Endothelial cell of umbilical vein (primary cell): ENCODE results near the gene MRTFA. TPM values are rescaled to one million over a fixed set of nuclear protein-coding genes. Genes with fewer than 3 reads are reported as not detected.
"Not testable (repeated sequence)": the region's sequence is repeated elsewhere in the genome, so short reads cannot be mapped to it uniquely, and the experiment has no call there.

Experiments
- BruUV-seq: library from RNA; stranded (reverse); fragments of 400-500 nt; replicated peaks from 2 replicates; lab custom pipeline; 2021; lab: Mats Ljungman, UMichigan
- CTCF ChIA-PET: fragments of 300-600, 350-600 bp; sonication (Branson Sonifier 250); formaldehyde crosslinking; loops from one replicate; lab custom pipeline; 2021; ENCODE audit warnings: antibody characterized with exemption, inconsistent platforms; lab: Charles Lee
- POLR2A ChIA-PET: fragments of 300-600, 350-600 bp; sonication (Branson Sonifier 250); formaldehyde crosslinking; loops from one replicate; lab custom pipeline; 2021; ENCODE audit warnings: antibody characterized with exemption, inconsistent platforms; lab: Charles Lee
- DNase-seq: peaks from one replicate; pipeline ENCODE4 v3.0.0-alpha.2; 2011; ENCODE audit warnings: low read depth, low spot score
- FAIRE-seq: peaks from 2 replicates; lab custom pipeline; 2011; peaks lifted over from hg19 to GRCh38; lab: Jason Lieb, UNC
- H2AFZ ChIP-seq: 2 replicates; pipeline ENCODE4 v1.6.0; 2012; ENCODE audit warnings: low read depth, low read length, control low read depth, inconsistent platforms
- H3K27ac ChIP-seq: 2 replicates; pipeline ENCODE4 v1.5.1; 2011; ENCODE audit warnings: low read depth, mild to moderate bottlenecking, control low read depth, low read length, moderate library complexity; ENCODE audit not compliant: insufficient read depth
- H3K27me3 ChIP-seq, 2 experiments: 2 replicates each; pipeline versions ENCODE4 v1.6.0 to v1.6.1; 2011; ENCODE audit warnings: low read length in 2 of 2, mixed read lengths in 1 of 2; ENCODE audit not compliant: control insufficient read depth in 2 of 2, insufficient read depth in 2 of 2
- H3K36me3 ChIP-seq, 2 experiments: 2 replicates in 1 of 2; 3 replicates in 1 of 2; pipeline ENCODE4 v1.5.1; 2011; ENCODE audit warnings: low read length in 2 of 2, mild to moderate bottlenecking in 1 of 2, moderate library complexity in 1 of 2; ENCODE audit not compliant: control insufficient read depth in 2 of 2, insufficient read depth in 2 of 2; ENCODE audit errors: extremely low read depth in 1 of 2
- H3K4me1 ChIP-seq: 3 replicates; pipeline ENCODE4 v1.5.1; 2011; ENCODE audit warnings: mild to moderate bottlenecking, low read length; ENCODE audit not compliant: control insufficient read depth, insufficient read depth; ENCODE audit errors: extremely low read depth
- H3K4me2 ChIP-seq: 2 replicates; pipeline ENCODE4 v1.6.1; 2011; ENCODE audit warnings: low read length, control low read depth, mixed read lengths; ENCODE audit not compliant: insufficient read depth
- H3K4me3 ChIP-seq, 3 experiments: fragments of 200-600 bp in 1 of 3; sonication (generic), shearing (Covaris generic) in 1 of 3; replicated peaks in 1 of 3; 2 replicates each; pipeline ENCODE4 v1.5.1; 2011 to 2016; ENCODE audit warnings: control low read depth in 3 of 3, low read length in 3 of 3, mild to moderate bottlenecking in 2 of 3, inconsistent platforms in 1 of 3, low read depth in 1 of 3, moderate library complexity in 1 of 3; ENCODE audit not compliant: insufficient read depth in 1 of 3
- H3K79me2 ChIP-seq: 2 replicates; pipeline ENCODE4 v1.6.0; 2012; ENCODE audit warnings: low read length, inconsistent platforms; ENCODE audit not compliant: control insufficient read depth, insufficient read depth
- H3K9ac ChIP-seq: replicated peaks from 2 replicates; pipeline ENCODE3; 2011; ENCODE audit warnings: low read length, control low read depth; ENCODE audit not compliant: insufficient read depth; ENCODE audit errors: extremely low read depth
- H3K9me1 ChIP-seq: replicated peaks from 3 replicates; pipeline ENCODE4 v1.6.0; 2011; ENCODE audit warnings: mild to moderate bottlenecking, low read length; ENCODE audit not compliant: control insufficient read depth, insufficient read depth; ENCODE audit errors: extremely low read depth
- H3K9me3 ChIP-seq: replicated peaks from 2 replicates; pipeline ENCODE4 v1.5.1; 2012; ENCODE audit warnings: low read length, inconsistent platforms; ENCODE audit not compliant: control insufficient read depth, insufficient read depth
- H4K20me1 ChIP-seq: replicated peaks from 2 replicates; pipeline ENCODE3; 2011; ENCODE audit warnings: mild to moderate bottlenecking, low read length; ENCODE audit not compliant: control insufficient read depth, insufficient read depth; ENCODE audit errors: extremely low read depth
- EZH2 ChIP-seq: IDR thresholded peaks from 2 replicates; pipeline ENCODE4 v1.6.1; 2012; ENCODE audit warnings: borderline replicate concordance, low read depth, mild to moderate bottlenecking, moderate library complexity, low read length, inconsistent platforms; ENCODE audit not compliant: severe bottlenecking
- GATA2 ChIP-seq: IDR thresholded peaks from 2 replicates; pipeline ENCODE4 v1.7.0; 2011; ENCODE audit warnings: low read depth, mild to moderate bottlenecking, moderate library complexity, mixed read lengths, low read length; ENCODE audit not compliant: insufficient read length, insufficient read depth
- JUN ChIP-seq: IDR thresholded peaks from 2 replicates; pipeline ENCODE4 v1.6.1; 2011; ENCODE audit warnings: borderline replicate concordance, low read depth; ENCODE audit not compliant: insufficient read length, insufficient read depth
- MYC ChIP-seq: IDR thresholded peaks from one replicate; pipeline ENCODE4 v1.6.1; 2011; ENCODE audit warnings: mild to moderate bottlenecking, low read depth, low read length
- POLR2AphosphoS5 ChIP-seq: IDR thresholded peaks from 2 replicates; pipeline ENCODE4 v1.6.1; 2012; ENCODE audit warnings: low read depth, mild to moderate bottlenecking, control low read depth, low read length, moderate library complexity; ENCODE audit not compliant: insufficient read depth
- dilution Hi-C: fragments of 300-500 bp; cut with MboI; formaldehyde crosslinking; loops from one replicate; pipeline ENCODE4 v1.15.0; 2019; ENCODE audit warnings: low sequenced_read_pairs; ENCODE audit not compliant: extremely low pct_ligation_motif_present
- intact Hi-C: fragments of 100-400 bp; cut with micrococcal nuclease; formaldehyde crosslinking; loops from one replicate; pipeline ENCODE4 v1.10.0; 2022
- polyA plus RNA-seq, 4 experiments: library from polyadenylated mRNA; depleted of rRNA in 3 of 4; stranded (reverse) in 3 of 4; unstranded in 1 of 4; fragments of >200 nt; gene quantifications; 2 replicates each; pipeline versions ENCODE4 v1.2.1 to v1.2.3, GENCODE V29; 2011 to 2012; ENCODE audit warnings: missing spikeins in 1 of 4
- total RNA-seq: library from RNA; stranded (reverse); gene quantifications from 2 replicates; pipeline ENCODE4 v1.2.3, GENCODE V29; 2021

The MRTFA gene
- total and polyA plus RNA-seq, 2 donors (not counting 3 experiments of a cell fraction or from before 2014, with no cell fraction given), result 13.6 to 44.1 TPM

GRCh38 chr22:40541300-40541699 lies 95.2 kb downstream of the MRTFA start:
- FAIRE-seq (no peak), DNase-seq (no peak)
- Histone ChIP-seq H3K9me3 (no peaks in the 10 kb centered on the region), H3K4me3 (no peak overlapping the region), H2AFZ (no peak overlapping the region), H3K79me2 (peaks cover 11% of the 10 kb centered on the region), H3K9ac (no peak overlapping the region), H3K36me3 (no peaks in the 10 kb centered on the region), H3K27me3 (no peaks in the 10 kb centered on the region), H3K4me2 (no peak overlapping the region), H3K9me1 (peaks cover 3% of the 10 kb centered on the region), H3K4me1 (no peaks in the 10 kb centered on the region), H3K27ac (no peak overlapping the region), H4K20me1 (no peaks in the 10 kb centered on the region)
- BruUV-seq, result no TSS peak
- TF ChIP-seq MYC (no peak), EZH2 (no peak), JUN (no peak), POLR2AphosphoS5 (no peak), GATA2 (no peak)
- ChIA-PET POLR2A (interaction anchor here (0.5 kb wide), 1 partner anchor 13 kb away, joined by 7 read pairs; no protein-coding TSS in a partner anchor), CTCF (interaction anchor here (1.7 kb wide), 1 partner anchor 10 kb away, joined by 6 read pairs; no protein-coding TSS in a partner anchor)
- intact Hi-C loops, result no loop called here
- dilution Hi-C loops, result no loop called here

DNA sequence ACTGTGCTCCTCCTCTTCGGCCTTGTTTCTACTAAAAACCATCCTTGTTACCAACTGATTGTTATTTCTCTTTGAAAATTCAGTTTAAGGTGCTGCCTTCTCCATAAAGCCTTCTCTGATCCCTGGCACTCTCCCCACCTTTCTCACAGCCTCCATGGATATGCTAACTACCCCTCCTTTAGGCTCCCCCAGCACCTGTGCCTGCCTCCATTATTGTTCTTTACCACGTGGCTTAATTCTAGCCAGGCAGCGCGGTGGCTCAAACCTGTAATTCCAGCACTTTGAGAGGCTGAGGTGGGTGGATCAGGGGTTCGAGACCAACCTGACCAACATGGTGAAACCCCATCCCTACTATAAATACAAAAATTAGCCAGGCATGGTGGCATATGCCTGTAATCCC lies 96.3 kb downstream of the MRTFA start:
- Histone ChIP-seq H2AFZ (no peak overlapping the region), H3K27me3 (no peaks in the 10 kb centered on the region), H3K79me2 (peaks cover 8% of the 10 kb centered on the region), H3K4me1 (no peaks in the 10 kb centered on the region), H3K9ac (no peak overlapping the region), H3K9me1 (peaks cover 3% of the 10 kb centered on the region), H4K20me1 (no peaks in the 10 kb centered on the region), H3K36me3 (no peaks in the 10 kb centered on the region), H3K4me2 (no peak overlapping the region), H3K9me3 (no peaks in the 10 kb centered on the region), H3K27ac (no peak overlapping the region), H3K4me3 (no peak overlapping the region)
- dilution Hi-C loops, result no loop called here
- ChIA-PET POLR2A (no interaction called here), CTCF (no interaction called here)
- TF ChIP-seq JUN, result no peak
- no TSS peak for BruUV-seq
- no peak for DNase-seq
- intact Hi-C loops, result no loop called here
- FAIRE-seq, result no peak

- CTCF ChIA-PET, result interaction anchor here (1.1 to 3.8 kb wide), 2 partner anchors 12 to 99 kb away, joined by 3 to 33 read pairs; no protein-coding TSS in a partner anchor
- H3K9ac ChIP-seq, H3K9me3 ChIP-seq, H3K4me3 ChIP-seq, H4K20me1 ChIP-seq, H3K27me3 ChIP-seq, H3K4me2 ChIP-seq, H3K79me2 ChIP-seq, BruUV-seq, H3K27ac ChIP-seq, H3K36me3 ChIP-seq, H3K9me1 ChIP-seq, POLR2A ChIA-PET, H2AFZ ChIP-seq, DNase-seq, FAIRE-seq, intact Hi-C loops: not testable (repeated sequence)
- dilution Hi-C loops, result loop anchor here (10.0 kb wide), 1 partner anchor 109 kb away; no protein-coding TSS in a partner anchor
- H3K4me1 ChIP-seq, result peaks cover 18% of the 10 kb centered on the region
Observed at GRCh38 chr22:40536149-40536548, 100.4 kb downstream of the MRTFA start.
